WTC11 (cell line): ENCODE measurements around the gene KHDC1. TPM values are rescaled to one million over a fixed set of nuclear protein-coding genes. Genes with fewer than 3 reads are reported as not detected.
"Not testable (repeated sequence)": the region's sequence is repeated elsewhere in the genome, so short reads cannot be mapped to it uniquely, and the experiment has no call there.

Experiments
- ATAC-seq: fragments of 200-7000 bp; cut with Tn5 transposase; 2 replicates; pipeline ENCODE4 v1.10.0; 2021; ENCODE audit warnings: mild to moderate bottlenecking, moderate library complexity
- CTCF ChIA-PET: fragments of 300-600 bp; sonication (Branson Sonifier 250); formaldehyde crosslinking; loops from one replicate; lab custom pipeline; 2021; ENCODE audit warnings: antibody characterized with exemption; lab: Charles Lee
- POLR2A ChIA-PET: fragments of 350-600 bp; sonication (Branson Sonifier 250); formaldehyde crosslinking; loops from one replicate; lab custom pipeline; 2021; ENCODE audit warnings: antibody characterized with exemption; lab: Charles Lee
- DNase-seq: peaks from one replicate; pipeline ENCODE4 v3.0.0; 2021; ENCODE audit warnings: low spot score
- H3K27ac Mint-ChIP-seq: 2 replicates; pipeline ENCODE4 v1.8.0; 2021; ENCODE audit warnings: mixed read lengths
- H3K27me3 Mint-ChIP-seq: 2 replicates; pipeline ENCODE4 v1.8.0; 2021; ENCODE audit warnings: low read depth, mild to moderate bottlenecking, moderate library complexity, mixed read lengths
- H3K36me3 Mint-ChIP-seq: 2 replicates; pipeline ENCODE4 v1.8.0; 2021; ENCODE audit warnings: mixed read lengths
- H3K4me1 Mint-ChIP-seq: 2 replicates; pipeline ENCODE4 v1.8.0; 2022; ENCODE audit warnings: mixed read lengths
- H3K4me3 Mint-ChIP-seq: 2 replicates; pipeline ENCODE4 v1.8.0; 2021; ENCODE audit warnings: mild to moderate bottlenecking, moderate library complexity, mixed read lengths
- H3K9me3 Mint-ChIP-seq: 2 replicates; pipeline ENCODE4 v1.8.0; 2021; ENCODE audit warnings: mixed read lengths
- CREB1 ChIP-seq: sonication (generic); formaldehyde crosslinking; IDR thresholded peaks from 2 replicates; pipeline ENCODE4 v1.8.0; 2023; ENCODE audit warnings: mild to moderate bottlenecking, missing genetic modification reagents
- CREM ChIP-seq: sonication (generic); formaldehyde crosslinking; IDR thresholded peaks from 2 replicates; pipeline ENCODE4 v1.8.1; 2022; ENCODE audit warnings: mild to moderate bottlenecking, missing genetic modification reagents, moderate library complexity
- E2F1 ChIP-seq: sonication (generic); formaldehyde crosslinking; IDR thresholded peaks from 2 replicates; pipeline ENCODE4 v1.8.0; 2022; ENCODE audit warnings: mild to moderate bottlenecking, missing genetic modification reagents
- FOXP1 ChIP-seq: sonication (generic); formaldehyde crosslinking; IDR thresholded peaks from 2 replicates; pipeline ENCODE4 v1.8.0; 2022; ENCODE audit warnings: missing genetic modification reagents, mild to moderate bottlenecking, moderate library complexity, borderline replicate concordance
- FOXP4 ChIP-seq: sonication (generic); formaldehyde crosslinking; IDR thresholded peaks from 2 replicates; pipeline ENCODE4 v1.8.0; 2022; ENCODE audit warnings: mild to moderate bottlenecking, missing genetic modification reagents
- GRHL2 ChIP-seq: fragments of 250-450 bp; sonication (Bioruptor Pico); IDR thresholded peaks from 2 replicates; pipeline ENCODE4 v1.8.0; 2022; ENCODE audit warnings: mild to moderate bottlenecking, moderate library complexity; ENCODE audit not compliant: insufficient replicate concordance, severe bottlenecking
- GTF2I ChIP-seq: fragments of 250-450 bp; sonication (Bioruptor Pico); conservative IDR thresholded peaks from 2 replicates; pipeline ENCODE4 v1.4.0; 2021; ENCODE audit warnings: mild to moderate bottlenecking
- HMGA2 ChIP-seq: fragments of 250-450 bp; sonication (Bioruptor Pico); IDR thresholded peaks from 2 replicates; pipeline ENCODE4 v1.4.0; 2021; ENCODE audit warnings: mild to moderate bottlenecking, moderate library complexity
- IRF1 ChIP-seq: sonication (generic); formaldehyde crosslinking; IDR thresholded peaks from 2 replicates; pipeline ENCODE4 v1.8.0; 2023; ENCODE audit warnings: missing genetic modification reagents
- NR1H2 ChIP-seq: sonication (generic); formaldehyde crosslinking; IDR thresholded peaks from 2 replicates; pipeline ENCODE4 v1.9.0; 2021; ENCODE audit warnings: mild to moderate bottlenecking, moderate library complexity, missing genetic modification reagents
- PRRX2 ChIP-seq: fragments of 250-450 bp; sonication (Bioruptor Pico); IDR thresholded peaks from 2 replicates; pipeline ENCODE4 v1.8.0; 2021; ENCODE audit warnings: mild to moderate bottlenecking
- SOX15 ChIP-seq: fragments of 250-450 bp; sonication (Bioruptor Pico); IDR thresholded peaks from 2 replicates; pipeline ENCODE4 v1.9.0; 2021; ENCODE audit warnings: mild to moderate bottlenecking
- TEAD1 ChIP-seq: sonication (generic); formaldehyde crosslinking; IDR thresholded peaks from 2 replicates; pipeline ENCODE4 v1.8.0; 2022; ENCODE audit warnings: mild to moderate bottlenecking, missing genetic modification reagents
- TP53 ChIP-seq: sonication (generic); formaldehyde crosslinking; IDR thresholded peaks from 2 replicates; pipeline ENCODE4 v1.8.1; 2023; ENCODE audit warnings: mild to moderate bottlenecking, missing genetic modification reagents
- ZNF232 ChIP-seq: sonication (generic); formaldehyde crosslinking; IDR thresholded peaks from 2 replicates; pipeline ENCODE4 v1.8.0; 2022; ENCODE audit warnings: mild to moderate bottlenecking, missing genetic modification reagents
- ZNF423 ChIP-seq: fragments of 250-450 bp; sonication (Bioruptor Pico); IDR thresholded peaks from 2 replicates; pipeline ENCODE4 v2.1.2; 2022; ENCODE audit warnings: mild to moderate bottlenecking, moderate library complexity
- ZNF425 ChIP-seq: fragments of 250-450 bp; sonication (Bioruptor Pico); conservative IDR thresholded peaks from 2 replicates; pipeline ENCODE4 v1.9.0; 2021; ENCODE audit warnings: mild to moderate bottlenecking
- total RNA-seq: library from RNA; stranded (reverse); gene quantifications from 3 replicates; pipeline ENCODE4 v1.2.3, GENCODE V29; 2021
- TF ChIP-seq, protein P1 (sequence below): sonication (generic); formaldehyde crosslinking; IDR thresholded peaks from 2 replicates; pipeline ENCODE4 v1.8.1; 2022; ENCODE audit warnings: missing genetic modification reagents, borderline replicate concordance
- TF ChIP-seq, protein P2 (sequence below): sonication (generic); formaldehyde crosslinking; IDR thresholded peaks from 2 replicates; pipeline ENCODE4 v1.8.1; 2023; ENCODE audit warnings: mild to moderate bottlenecking, moderate library complexity, missing genetic modification reagents

The KHDC1 gene
- total RNA-seq, 1 experiment from 2014 or later: 8.9 TPM

DNA sequence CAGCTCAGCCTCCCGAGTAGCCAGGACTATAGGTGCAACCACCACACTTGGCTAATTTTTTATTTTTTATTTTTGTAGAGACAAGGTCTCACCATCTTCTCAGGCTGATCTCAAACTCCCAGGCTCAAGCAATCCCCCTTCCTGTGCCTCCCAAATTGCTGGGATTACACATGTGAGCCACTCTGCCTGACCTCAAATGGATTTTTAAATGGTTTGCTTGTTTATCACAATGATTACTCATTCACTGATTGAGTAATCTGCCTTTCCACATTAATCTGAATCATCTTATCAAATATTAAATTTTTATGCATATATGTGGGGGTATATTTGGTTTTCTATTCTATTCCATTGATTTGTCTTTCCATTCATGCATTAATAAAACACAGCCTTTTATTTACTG is 28.3 kb downstream of the KHDC1 start (continued):
- TF ChIP-seq E2F1: no peak
- no peak for TF ChIP-seq GTF2I (CRISPR knock-in tag)
- no peak for TF ChIP-seq PRRX2 (CRISPR knock-in tag)
- TF ChIP-seq, protein P1, sequence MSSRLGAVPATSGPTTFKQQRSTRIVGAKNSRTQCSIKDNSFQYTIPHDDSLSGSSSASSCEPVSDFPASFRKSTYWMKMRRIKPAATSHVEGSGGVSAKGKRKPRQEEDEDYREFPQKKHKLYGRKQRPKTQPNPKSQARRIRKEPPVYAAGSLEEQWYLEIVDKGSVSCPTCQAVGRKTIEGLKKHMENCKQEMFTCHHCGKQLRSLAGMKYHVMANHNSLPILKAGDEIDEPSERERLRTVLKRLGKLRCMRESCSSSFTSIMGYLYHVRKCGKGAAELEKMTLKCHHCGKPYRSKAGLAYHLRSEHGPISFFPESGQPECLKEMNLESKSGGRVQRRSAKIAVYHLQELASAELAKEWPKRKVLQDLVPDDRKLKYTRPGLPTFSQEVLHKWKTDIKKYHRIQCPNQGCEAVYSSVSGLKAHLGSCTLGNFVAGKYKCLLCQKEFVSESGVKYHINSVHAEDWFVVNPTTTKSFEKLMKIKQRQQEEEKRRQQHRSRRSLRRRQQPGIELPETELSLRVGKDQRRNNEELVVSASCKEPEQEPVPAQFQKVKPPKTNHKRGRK (CRISPR knock-in tag): no peak
- no peak for TF ChIP-seq HMGA2 (CRISPR knock-in tag)

DNA sequence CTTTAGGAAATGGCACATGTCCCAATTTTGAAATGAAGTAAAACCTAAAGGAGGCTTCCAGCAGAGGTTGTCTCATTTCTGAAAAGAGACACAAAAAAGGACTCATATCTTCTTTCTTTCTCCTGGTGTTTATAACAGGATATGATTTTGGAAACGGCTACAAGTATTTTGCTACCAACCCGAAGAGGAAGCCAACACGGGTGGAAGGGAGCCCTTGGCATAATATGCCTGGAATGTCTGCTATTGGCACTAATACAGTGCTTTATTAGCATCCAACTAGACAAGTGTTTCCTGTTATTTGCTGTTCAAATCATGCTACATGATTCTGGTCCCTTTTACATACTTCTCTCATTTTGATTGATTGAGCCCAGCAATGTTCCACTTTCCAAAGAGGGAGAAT is 29.0 kb downstream of the KHDC1 start:
- not testable (repeated sequence) for H3K27ac Mint-ChIP-seq

GRCh38 chr6:73233048-73233447 is 29.9 kb downstream of the KHDC1 start:
- no peaks in the 10 kb centered on the region for H3K9me3 Mint-ChIP-seq
- TF ChIP-seq CREM: no peak
- TF ChIP-seq SOX15 (CRISPR knock-in tag): no peak
- TF ChIP-seq TP53 (CRISPR knock-in tag): no peak
- H3K4me3 Mint-ChIP-seq: no peak overlapping the region
- 0 out of 2 replicates have a peak, but pooled peaks cover 4% of the 10 kb centered on the region for H3K4me1 Mint-ChIP-seq
- no peaks in the 10 kb centered on the region for H3K36me3 Mint-ChIP-seq
- no peak overlapping the region for H3K27ac Mint-ChIP-seq
- no peak for ATAC-seq
- H3K27me3 Mint-ChIP-seq: no peaks in the 10 kb centered on the region
- ChIA-PET POLR2A (no interaction called here), CTCF (interaction anchor here (0.6 kb wide), 1 partner anchor 19 kb away, joined by 3 read pairs; no protein-coding TSS in a partner anchor)
- no peak for DNase-seq

More for the DNA sequence above, 29.0 kb downstream of the KHDC1 start:
- ATAC-seq, CTCF ChIA-PET, H3K4me3 Mint-ChIP-seq, H3K4me1 Mint-ChIP-seq, H3K27me3 Mint-ChIP-seq, H3K36me3 Mint-ChIP-seq, POLR2A ChIA-PET, H3K9me3 Mint-ChIP-seq, DNase-seq: not testable (repeated sequence)

DNA sequence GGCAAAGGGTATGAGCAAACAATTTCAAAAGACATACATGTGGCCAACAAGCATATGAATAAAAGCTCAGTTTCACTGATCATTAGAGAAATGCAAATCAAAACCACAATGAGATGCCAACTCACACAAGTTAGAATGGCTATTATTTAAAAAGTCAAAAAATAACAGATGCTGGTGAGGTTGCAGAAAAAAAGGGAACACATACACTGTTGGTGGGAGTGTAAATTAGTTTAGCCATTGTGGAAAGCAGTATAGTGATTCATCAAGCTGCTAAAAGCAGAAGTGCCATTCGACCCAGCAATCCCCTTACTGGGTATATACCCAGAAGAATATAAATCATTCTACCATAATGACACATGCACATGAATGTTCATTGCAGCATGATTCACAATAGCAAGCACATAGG is 31.0 kb downstream of the KHDC1 start:
- CTCF ChIA-PET: no interaction called here
- POLR2A ChIA-PET: no interaction called here
- Mint-ChIP-seq H3K9me3 (no peaks in the 10 kb centered on the region), H3K36me3 (no peaks in the 10 kb centered on the region), H3K27ac (no peak overlapping the region), H3K27me3 (no peaks in the 10 kb centered on the region), H3K4me1 (0 out of 2 replicates have a peak, but pooled peaks cover 4% of the 10 kb centered on the region), H3K4me3 (no peak overlapping the region)
- ATAC-seq (no peak), DNase-seq (no peak)
- TF ChIP-seq IRF1 (CRISPR knock-in tag) (no peak), HMGA2 (CRISPR knock-in tag) (no peak), GRHL2 (CRISPR knock-in tag) (no peak), FOXP4 (CRISPR knock-in tag) (no peak), NR1H2 (CRISPR knock-in tag) (no peak), ZNF423 (no peak), FOXP1 (no peak), ZNF232 (CRISPR knock-in tag) (no peak), ZNF425 (no peak), TEAD1 (CRISPR knock-in tag) (no peak), CREB1 (CRISPR knock-in tag) (no peak)
- TF ChIP-seq, protein P2, sequence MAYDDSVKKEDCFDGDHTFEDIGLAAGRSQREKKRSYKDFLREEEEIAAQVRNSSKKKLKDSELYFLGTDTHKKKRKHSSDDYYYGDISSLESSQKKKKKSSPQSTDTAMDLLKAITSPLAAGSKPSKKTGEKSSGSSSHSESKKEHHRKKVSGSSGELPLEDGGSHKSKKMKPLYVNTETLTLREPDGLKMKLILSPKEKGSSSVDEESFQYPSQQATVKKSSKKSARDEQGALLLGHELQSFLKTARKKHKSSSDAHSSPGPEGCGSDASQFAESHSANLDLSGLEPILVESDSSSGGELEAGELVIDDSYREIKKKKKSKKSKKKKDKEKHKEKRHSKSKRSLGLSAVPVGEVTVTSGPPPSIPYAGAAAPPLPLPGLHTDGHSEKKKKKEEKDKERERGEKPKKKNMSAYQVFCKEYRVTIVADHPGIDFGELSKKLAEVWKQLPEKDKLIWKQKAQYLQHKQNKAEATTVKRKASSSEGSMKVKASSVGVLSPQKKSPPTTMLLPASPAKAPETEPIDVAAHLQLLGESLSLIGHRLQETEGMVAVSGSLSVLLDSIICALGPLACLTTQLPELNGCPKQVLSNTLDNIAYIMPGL: no peak
